Tibial nerve (tissue), 4 donors: ENCODE measurements around the gene GPATCH11.

Experiments used
- EP300 ChIP-seq, 2 donors: sonication (generic); formaldehyde crosslinking; IDR thresholded peaks; one replicate each; pipeline ENCODE4 v1.6.1; 2017; ENCODE audit warnings: antibody characterized with exemption in 2 of 2, mild to moderate bottlenecking in 1 of 2
- TF ChIP-seq, protein P1 (sequence below), 5 experiments: fragments of 200-600 bp in 3 of 5; fragments of 450-650 bp in 2 of 5; sonication (generic) in 3 of 5; IDR thresholded peaks; one replicate each; pipeline ENCODE4 v1.5.1; 2016 to 2019; ENCODE audit warnings: antibody characterized with exemption in 5 of 5, mild to moderate bottlenecking in 3 of 5, moderate library complexity in 2 of 5

GRCh38 chr2:37146062-37146461 lies 61.7 kb downstream of the GPATCH11 start:
- TF ChIP-seq, protein P1, sequence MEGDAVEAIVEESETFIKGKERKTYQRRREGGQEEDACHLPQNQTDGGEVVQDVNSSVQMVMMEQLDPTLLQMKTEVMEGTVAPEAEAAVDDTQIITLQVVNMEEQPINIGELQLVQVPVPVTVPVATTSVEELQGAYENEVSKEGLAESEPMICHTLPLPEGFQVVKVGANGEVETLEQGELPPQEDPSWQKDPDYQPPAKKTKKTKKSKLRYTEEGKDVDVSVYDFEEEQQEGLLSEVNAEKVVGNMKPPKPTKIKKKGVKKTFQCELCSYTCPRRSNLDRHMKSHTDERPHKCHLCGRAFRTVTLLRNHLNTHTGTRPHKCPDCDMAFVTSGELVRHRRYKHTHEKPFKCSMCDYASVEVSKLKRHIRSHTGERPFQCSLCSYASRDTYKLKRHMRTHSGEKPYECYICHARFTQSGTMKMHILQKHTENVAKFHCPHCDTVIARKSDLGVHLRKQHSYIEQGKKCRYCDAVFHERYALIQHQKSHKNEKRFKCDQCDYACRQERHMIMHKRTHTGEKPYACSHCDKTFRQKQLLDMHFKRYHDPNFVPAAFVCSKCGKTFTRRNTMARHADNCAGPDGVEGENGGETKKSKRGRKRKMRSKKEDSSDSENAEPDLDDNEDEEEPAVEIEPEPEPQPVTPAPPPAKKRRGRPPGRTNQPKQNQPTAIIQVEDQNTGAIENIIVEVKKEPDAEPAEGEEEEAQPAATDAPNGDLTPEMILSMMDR (IDR thresholded peaks at IDR 0.05): no peak
- TF ChIP-seq EP300 (IDR thresholded peaks at IDR 0.05): no peak
